GM19023 (cell line): ENCODE data around the gene NOVA2.

ENCODE experiments used
- ATAC-seq: cut with Tn5 transposase; IDR thresholded peaks from one replicate; pipeline ENCODE4 v1.9.1; 2021; ENCODE audit warnings: mild to moderate bottlenecking, moderate library complexity; ENCODE audit not compliant: unreplicated experiment

NOVA2 gene

DNA sequence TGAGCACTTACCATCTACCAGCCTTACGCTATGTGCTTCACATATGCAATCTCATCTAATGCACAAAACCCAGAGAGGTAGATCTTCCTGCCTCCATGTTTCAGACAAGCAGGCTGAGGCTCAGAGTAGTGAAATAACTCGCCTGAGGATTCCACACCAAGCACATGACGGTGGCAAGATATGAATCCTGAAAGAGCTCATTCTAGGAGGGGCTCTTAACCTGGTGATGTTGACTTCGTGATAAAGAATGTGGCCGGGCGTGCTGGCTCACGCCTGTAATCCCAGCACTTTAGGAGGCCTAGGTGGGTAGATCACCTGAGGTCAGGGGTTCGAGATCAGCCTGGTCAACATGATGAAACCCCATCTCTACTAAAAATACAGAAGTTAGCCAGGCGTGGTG is 5.0 kb downstream of the NOVA2 start:
- ATAC-seq: no peak

DNA sequence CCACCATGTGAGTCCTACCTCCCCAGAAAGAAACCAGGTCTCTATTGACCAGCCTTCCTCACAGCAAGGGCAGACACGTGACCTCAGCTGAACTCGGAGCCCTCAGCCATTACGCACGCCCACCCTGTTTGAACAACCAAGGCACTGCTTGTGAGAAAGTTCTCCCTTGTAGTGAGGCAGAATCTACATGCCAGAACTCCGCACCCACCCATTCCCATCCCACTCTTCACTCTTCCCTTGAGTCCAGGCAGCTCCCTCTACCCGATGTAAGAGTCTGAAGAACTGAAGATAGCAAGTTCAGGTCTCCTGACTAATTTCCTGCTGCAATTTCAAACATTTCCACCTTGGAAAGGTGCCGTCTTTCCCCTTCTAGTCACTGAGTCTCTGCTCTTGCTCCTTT is 6.4 kb downstream of the NOVA2 start:
- ATAC-seq: no peak

- ATAC-seq: no peak
These were observed 11.6 kb downstream of the NOVA2 start for GRCh38 chr19:45962021-45962420.

GRCh38 chr19:45960595-45961235 is 12.9 kb downstream of the NOVA2 start:
- no peak for ATAC-seq

DNA sequence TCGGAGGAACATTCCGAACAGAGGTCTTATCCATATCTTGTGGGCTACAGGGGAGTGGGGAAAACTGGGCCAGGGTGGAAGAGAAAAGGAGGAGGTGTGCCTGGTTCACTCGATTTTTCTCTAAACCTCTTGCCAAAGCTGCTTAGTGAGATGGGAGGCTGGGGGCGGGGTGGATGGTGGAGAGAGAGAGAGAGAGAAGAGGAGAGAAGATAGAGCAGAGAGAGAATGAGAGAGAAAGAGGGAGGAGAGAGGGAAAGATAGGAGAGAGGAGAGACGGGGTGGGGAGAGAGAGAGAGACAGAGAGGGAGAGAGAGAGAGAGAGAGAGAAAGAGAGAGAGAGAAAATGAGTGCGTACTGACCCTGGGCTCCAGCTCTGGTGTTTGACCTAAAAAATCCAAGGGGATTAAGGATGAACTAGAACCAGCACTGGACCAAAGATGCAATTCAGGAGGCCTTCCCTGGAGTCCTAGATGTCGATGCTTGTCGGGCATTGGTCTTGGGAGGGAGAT is 14.1 kb downstream of the NOVA2 start:
- no peak for ATAC-seq

GRCh38 chr19:45958769-45959516 is 14.7 kb downstream of the NOVA2 start:
- no peak for ATAC-seq

DNA sequence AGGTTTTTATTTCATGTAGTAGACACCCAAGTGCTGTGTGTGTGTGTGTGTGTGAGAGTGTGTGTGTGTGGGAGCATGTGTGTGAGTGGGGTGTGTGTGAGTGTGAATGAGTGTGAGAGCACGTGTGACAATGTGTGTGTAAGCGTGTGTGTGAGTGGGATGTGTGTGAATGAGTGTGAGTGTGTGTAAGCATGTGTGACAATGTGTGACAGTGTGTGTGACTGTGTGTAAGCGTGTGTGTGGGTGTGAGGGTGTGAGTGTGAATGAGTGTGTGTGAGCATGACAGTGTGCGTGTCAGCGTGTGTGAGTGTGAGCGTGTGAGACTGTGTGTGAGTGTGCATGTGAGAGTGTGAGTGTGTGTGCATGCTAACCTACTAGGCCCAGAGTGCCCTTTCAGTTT is 15.3 kb downstream of the NOVA2 start:
- no peak for ATAC-seq

DNA sequence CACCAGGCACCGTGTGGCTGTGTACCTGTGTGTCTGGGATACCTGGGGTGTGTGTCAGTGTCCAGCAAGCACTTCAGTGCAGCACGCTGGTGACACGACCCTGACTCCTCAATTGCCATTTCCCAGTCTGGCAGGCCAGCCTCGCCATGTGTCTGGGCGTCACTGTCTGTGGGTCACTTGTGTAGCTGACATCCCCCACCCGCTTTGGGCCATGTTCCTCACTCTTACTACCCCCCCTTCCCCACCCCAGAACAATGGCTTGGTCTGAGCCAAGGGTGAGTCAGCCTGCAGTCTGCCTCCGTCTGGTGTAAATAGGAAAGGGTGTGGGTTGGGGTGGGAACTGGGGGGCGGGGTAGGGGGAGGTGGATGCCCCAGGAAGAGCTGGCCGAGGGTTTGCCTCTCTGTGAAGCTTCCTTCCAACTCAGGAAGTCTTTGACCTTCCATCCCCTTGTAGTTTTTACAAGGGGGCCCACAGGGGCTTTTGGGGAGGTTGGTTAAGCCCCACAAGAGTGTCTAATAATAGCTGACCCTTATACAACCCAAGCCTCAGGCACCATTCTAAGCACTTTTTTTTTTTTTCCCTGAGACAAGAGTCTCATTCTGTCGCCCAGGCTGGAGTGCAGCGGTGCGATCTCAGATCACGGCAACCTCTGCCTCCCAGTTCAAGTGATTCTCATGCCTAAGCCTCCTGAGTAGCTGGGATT is 17.6 kb downstream of the NOVA2 start:
- no peak for ATAC-seq

DNA sequence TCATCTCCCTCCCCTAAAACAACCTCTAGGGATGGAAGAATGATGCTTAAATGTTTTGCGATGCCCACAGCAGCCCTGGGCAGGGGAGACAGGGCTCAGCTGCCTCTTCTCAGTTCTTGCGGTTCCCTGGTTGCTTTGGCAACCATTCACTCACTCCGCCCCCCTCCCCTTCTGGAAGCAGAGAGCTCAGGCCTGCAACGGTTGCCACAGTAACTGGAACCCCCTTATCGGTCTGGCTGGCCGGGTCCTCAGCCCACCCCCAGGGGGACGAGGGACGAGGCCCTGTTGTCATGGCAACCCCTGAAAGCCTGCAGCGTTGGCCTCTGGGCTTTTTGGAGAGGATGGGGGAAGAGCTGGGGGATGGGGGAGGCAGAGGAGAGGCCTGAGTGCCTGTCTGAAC is 19.5 kb downstream of the NOVA2 start:
- no peak for ATAC-seq

- no peak for ATAC-seq
These were observed 20.0 kb downstream of the NOVA2 start for GRCh38 chr19:45953676-45954075.

GRCh38 chr19:45952686-45953505 is 20.8 kb downstream of the NOVA2 start:
- ATAC-seq: no peak

- no peak for ATAC-seq
These were observed 21.4 kb downstream of the NOVA2 start for GRCh38 chr19:45952341-45952685.

DNA sequence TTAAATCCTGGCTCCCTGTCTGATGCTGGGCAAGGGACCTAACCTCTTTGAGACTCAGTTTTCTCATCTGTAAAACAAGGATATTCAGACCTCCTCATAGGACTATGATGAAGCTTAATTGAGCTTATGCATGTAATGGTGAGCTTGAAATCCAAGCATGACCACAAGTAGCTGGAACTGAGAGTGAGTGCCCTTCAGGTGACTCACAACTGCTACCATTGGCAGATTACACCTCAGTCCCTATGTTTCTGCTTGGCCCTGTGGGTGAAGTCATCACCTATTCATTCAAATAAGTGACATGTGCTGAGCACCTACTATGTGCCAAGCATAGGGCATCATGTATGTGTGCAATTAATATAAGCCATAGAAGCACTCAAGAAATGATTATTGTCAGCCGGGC is 25.7 kb downstream of the NOVA2 start:
- ATAC-seq: no peak

DNA sequence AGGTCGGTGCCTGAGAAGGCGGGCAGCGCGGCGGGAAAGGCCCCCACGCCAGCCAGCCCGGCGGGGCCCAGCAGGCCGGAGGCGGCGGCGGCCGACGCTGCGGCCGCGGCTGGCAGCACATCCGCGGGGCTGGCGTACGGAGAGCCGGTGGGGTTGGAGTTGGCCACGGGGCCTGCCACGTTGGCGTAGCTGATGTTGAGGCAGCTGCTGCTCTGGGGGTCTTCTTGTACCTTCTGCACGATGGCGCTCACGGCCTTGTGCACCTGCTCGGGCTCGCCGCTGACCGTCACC is 33.2 kb downstream of the NOVA2 start:
- no peak for ATAC-seq

GRCh38 chr19:45939792-45940514 is 33.7 kb downstream of the NOVA2 start:
- ATAC-seq: no peak

DNA sequence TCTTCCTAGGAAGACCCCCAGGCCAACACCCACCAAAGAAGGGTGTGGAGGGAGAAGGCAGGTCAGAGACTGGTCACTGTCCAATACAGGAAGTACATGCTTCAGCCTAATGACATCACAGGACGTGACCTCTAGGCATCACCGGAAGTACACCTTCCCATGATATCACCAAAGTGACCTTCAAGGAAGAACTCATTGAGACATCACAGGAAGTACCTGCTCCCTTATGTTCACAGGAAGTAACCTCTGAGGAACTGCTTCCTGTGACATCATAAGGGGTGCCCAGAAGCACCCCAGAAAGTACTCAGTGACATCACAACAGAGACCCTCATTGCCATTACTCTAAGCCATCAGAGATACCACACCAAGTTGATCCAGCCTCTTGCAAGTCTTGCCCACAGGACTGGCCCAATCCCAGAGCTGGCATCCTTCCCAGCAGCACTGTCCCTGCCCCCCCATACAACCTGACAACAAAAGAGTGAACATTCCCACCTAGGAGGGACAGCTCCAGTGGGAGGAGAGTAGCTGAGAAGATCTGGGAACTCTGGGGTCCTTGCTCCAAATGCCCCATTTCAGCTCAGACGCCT is 34.8 kb downstream of the NOVA2 start:
- ATAC-seq: no peak

DNA sequence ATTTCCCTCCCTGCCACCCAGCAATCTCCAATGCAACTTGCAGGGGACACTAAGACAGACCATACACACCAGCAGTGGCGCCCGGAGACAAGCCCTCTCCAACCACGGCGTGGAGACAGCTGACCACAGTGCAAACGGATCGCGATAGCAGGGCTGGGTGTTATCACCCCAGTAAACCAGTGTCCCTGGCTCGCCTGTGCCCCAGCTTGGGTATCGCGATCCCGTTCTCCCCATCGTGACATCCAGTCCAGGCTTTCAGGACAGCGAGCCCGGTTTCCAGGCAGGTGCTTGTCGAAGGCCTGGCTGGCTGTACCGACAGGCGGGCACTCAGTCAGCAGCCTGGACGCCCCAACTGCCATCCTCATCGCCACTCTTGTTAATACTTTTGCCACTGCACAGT is 38.4 kb downstream of the NOVA2 start:
- ATAC-seq: no peak

- no peak for ATAC-seq
These were observed 39.0 kb downstream of the NOVA2 start for GRCh38 chr19:45934551-45935230.

DNA sequence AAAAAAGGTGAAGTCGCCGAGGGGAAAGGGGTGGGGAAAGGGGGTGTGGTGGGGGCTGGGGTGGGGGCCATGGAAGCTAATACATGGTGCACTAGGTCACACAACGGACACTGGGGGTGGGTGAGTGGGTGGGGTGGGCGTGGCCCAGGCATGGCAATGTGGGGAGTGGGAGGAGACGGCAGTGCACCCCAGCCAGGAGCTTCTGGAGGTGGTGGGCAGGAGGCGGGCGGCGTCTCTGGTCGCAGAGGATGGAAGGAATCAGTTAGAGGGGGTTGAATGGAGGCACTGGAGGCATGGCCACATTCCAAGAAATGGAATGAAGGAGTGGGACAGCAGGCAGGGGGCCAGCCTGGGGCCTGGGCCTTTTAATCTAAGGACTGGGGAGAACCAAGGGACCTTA is 39.9 kb downstream of the NOVA2 start:
- ATAC-seq: no peak

DNA sequence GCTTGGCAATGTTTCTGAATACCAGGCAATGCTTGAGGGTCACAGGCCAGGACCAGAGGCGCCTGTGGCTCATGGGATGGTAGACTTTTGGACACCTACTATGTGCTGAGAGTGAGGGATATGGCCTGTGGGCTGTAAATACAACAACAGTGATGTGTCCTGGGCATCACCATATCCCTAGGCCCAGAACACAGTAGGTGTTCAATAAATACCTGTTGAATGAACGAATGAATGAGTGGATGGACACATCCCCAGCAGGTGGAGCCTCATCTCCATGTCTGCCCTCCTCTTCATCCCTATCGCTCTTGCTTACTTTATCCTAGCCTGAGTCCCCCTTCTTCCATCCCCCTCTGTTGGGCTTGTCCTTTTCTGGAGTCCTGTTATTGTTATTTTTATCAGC is 42.6 kb downstream of the NOVA2 start:
- no peak for ATAC-seq
